ENCODE data around the gene NUDT6.

Gene NUDT6

GRCh38 chr4:122901247-122902010 lies 21.0 kb downstream of the NUDT6 start:
- no peaks in the 10 kb centered on the region for H3K27me3 ChIP-seq (ENCODE audit: insufficient read depth, low read depth)
- H3K36me3 ChIP-seq (ENCODE audit: insufficient read depth): no peaks in the 10 kb centered on the region
- H2AFZ ChIP-seq (ENCODE audit: low read depth): no peak overlapping the region
- TF ChIP-seq, protein P1, sequence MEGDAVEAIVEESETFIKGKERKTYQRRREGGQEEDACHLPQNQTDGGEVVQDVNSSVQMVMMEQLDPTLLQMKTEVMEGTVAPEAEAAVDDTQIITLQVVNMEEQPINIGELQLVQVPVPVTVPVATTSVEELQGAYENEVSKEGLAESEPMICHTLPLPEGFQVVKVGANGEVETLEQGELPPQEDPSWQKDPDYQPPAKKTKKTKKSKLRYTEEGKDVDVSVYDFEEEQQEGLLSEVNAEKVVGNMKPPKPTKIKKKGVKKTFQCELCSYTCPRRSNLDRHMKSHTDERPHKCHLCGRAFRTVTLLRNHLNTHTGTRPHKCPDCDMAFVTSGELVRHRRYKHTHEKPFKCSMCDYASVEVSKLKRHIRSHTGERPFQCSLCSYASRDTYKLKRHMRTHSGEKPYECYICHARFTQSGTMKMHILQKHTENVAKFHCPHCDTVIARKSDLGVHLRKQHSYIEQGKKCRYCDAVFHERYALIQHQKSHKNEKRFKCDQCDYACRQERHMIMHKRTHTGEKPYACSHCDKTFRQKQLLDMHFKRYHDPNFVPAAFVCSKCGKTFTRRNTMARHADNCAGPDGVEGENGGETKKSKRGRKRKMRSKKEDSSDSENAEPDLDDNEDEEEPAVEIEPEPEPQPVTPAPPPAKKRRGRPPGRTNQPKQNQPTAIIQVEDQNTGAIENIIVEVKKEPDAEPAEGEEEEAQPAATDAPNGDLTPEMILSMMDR (conservative IDR thresholded peaks at IDR 0.05; ENCODE audit: low read depth, low read length): no peak
- H3K79me2 ChIP-seq (ENCODE audit: insufficient read depth, low read depth): no peaks in the 10 kb centered on the region
- H3K4me2 ChIP-seq: no peak overlapping the region
- no peak overlapping the region for H3K27ac ChIP-seq
- no peaks in the 10 kb centered on the region for H4K20me1 ChIP-seq (ENCODE audit: insufficient read depth)
- H3K9ac ChIP-seq: no peak overlapping the region
- H3K4me3 ChIP-seq (IDR thresholded peaks at IDR 0.05; ENCODE audit: insufficient read depth, low read depth, low read length): no peak overlapping the region
- no peaks in the 10 kb centered on the region for H3K4me1 ChIP-seq (ENCODE audit: low read depth, poor library complexity, severe bottlenecking)

DNA sequence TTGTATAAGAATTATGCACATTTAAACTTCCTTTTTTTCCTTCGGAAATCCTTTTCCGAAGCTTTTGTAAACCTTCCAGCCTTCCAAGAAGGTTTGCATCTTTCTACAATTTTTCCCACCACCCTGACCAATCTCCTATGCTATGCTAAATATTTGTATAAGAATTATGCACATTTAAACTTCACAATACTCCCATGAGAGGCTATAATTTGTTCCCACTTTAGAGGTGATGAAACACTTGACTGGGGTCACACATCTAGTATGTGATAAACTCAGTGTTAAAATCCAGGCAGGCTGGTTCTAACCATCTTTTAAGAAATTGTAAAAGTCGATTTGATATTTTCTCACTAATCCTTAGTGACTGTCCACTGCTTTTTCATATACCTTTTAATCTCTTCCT lies 22.1 kb downstream of the NUDT6 start:
- Histone ChIP-seq H3K4me2 (no peak overlapping the region), H3K4me1 (ENCODE audit: low read depth, poor library complexity, severe bottlenecking) (no peaks in the 10 kb centered on the region), H2AFZ (ENCODE audit: low read depth) (no peak overlapping the region), H3K4me3 (IDR thresholded peaks at IDR 0.05; ENCODE audit: insufficient read depth, low read depth, low read length) (no peak overlapping the region), H3K27ac (no peak overlapping the region), H3K9ac (no peak overlapping the region), H3K36me3 (ENCODE audit: insufficient read depth) (no peaks in the 10 kb centered on the region), H4K20me1 (ENCODE audit: insufficient read depth) (no peaks in the 10 kb centered on the region), H3K79me2 (ENCODE audit: insufficient read depth, low read depth) (no peaks in the 10 kb centered on the region), H3K27me3 (ENCODE audit: insufficient read depth, low read depth) (no peaks in the 10 kb centered on the region)
- TF ChIP-seq, protein P1 (conservative IDR thresholded peaks at IDR 0.05; ENCODE audit: low read depth, low read length): no peak

GRCh38 chr4:122899682-122900081 lies 22.7 kb downstream of the NUDT6 start:
- TF ChIP-seq, protein P1 (conservative IDR thresholded peaks at IDR 0.05; ENCODE audit: low read depth, low read length): no peak
- no peak overlapping the region for H3K4me3 ChIP-seq (IDR thresholded peaks at IDR 0.05; ENCODE audit: insufficient read depth, low read depth, low read length)
- H3K27ac ChIP-seq: no peak overlapping the region
- H2AFZ ChIP-seq (ENCODE audit: low read depth): no peak overlapping the region
- no peaks in the 10 kb centered on the region for H3K27me3 ChIP-seq (ENCODE audit: insufficient read depth, low read depth)
- no peaks in the 10 kb centered on the region for H3K36me3 ChIP-seq (ENCODE audit: insufficient read depth)
- H3K4me2 ChIP-seq: no peak overlapping the region
- no peaks in the 10 kb centered on the region for H3K4me1 ChIP-seq (ENCODE audit: low read depth, poor library complexity, severe bottlenecking)
- no peak overlapping the region for H3K9ac ChIP-seq
- no peaks in the 10 kb centered on the region for H4K20me1 ChIP-seq (ENCODE audit: insufficient read depth)
- no peaks in the 10 kb centered on the region for H3K79me2 ChIP-seq (ENCODE audit: insufficient read depth, low read depth)

- Histone ChIP-seq H3K36me3 (ENCODE audit: insufficient read depth) (no peaks in the 10 kb centered on the region), H3K4me3 (IDR thresholded peaks at IDR 0.05; ENCODE audit: insufficient read depth, low read depth, low read length) (no peak overlapping the region), H3K27ac (no peak overlapping the region), H4K20me1 (ENCODE audit: insufficient read depth) (no peaks in the 10 kb centered on the region), H3K9ac (no peak overlapping the region), H3K27me3 (ENCODE audit: insufficient read depth, low read depth) (no peaks in the 10 kb centered on the region), H3K79me2 (ENCODE audit: insufficient read depth, low read depth) (no peaks in the 10 kb centered on the region), H3K4me2 (no peak overlapping the region), H2AFZ (ENCODE audit: low read depth) (no peak overlapping the region), H3K4me1 (ENCODE audit: low read depth, poor library complexity, severe bottlenecking) (no peaks in the 10 kb centered on the region)
- TF ChIP-seq, protein P1 (conservative IDR thresholded peaks at IDR 0.05; ENCODE audit: low read depth, low read length): no peak
Observed at GRCh38 chr4:122898370-122899150, 23.8 kb downstream of the NUDT6 start.
